Stimulated activated CD4-positive, alpha-beta T cell treated with anti-CD3 and anti-CD28 coated beads, TNF-alpha, amount 100 ng/mL, for 24 hours (primary cell): ENCODE data around the gene ALDH1A3.
"Not testable (repeated sequence)": the region's sequence is repeated elsewhere in the genome, so short reads cannot be mapped to it uniquely, and the experiment has no call there.

Source experiments
- DNase-seq, 3 experiments: peaks; one replicate each; pipeline ENCODE4 v3.0.0-alpha.2; 2020; ENCODE audit warnings: low read depth in 3 of 3

ALDH1A3 gene

GRCh38 chr15:100879464-100880138, at the start of gene ALDH1A3:
Gene ALDH1A3 (plus strand): TSS chr15:100879831. CDS start chr15:100879908, 77 bp downstream.
- DNase-seq = peak in 2 of 3 experiments; percentile 5 to 24

- DNase-seq = no peak
Observed at GRCh38 chr15:100831467-100831866, 48.2 kb upstream of the ALDH1A3 start.

GRCh38 chr15:100832149-100832942, 47.3 kb upstream of the ALDH1A3 start:
- DNase-seq = no peak

GRCh38 chr15:100833417-100834389, 45.9 kb upstream of the ALDH1A3 start:
- DNase-seq = no peak

- DNase-seq = no peak
Observed at GRCh38 chr15:100834731-100835130, 44.9 kb upstream of the ALDH1A3 start.

GRCh38 chr15:100835636-100836035, 44.0 kb upstream of the ALDH1A3 start:
- DNase-seq = no peak

GRCh38 chr15:100836501-100836900, 43.1 kb upstream of the ALDH1A3 start:
- no peak for DNase-seq

GRCh38 chr15:100841426-100841825, 38.2 kb upstream of the ALDH1A3 start:
- no peak for DNase-seq

- no peak for DNase-seq
Observed at GRCh38 chr15:100842756-100843730, 36.6 kb upstream of the ALDH1A3 start.

GRCh38 chr15:100844167-100844566, 35.5 kb upstream of the ALDH1A3 start:
- no peak for DNase-seq

- DNase-seq = no peak
Observed at GRCh38 chr15:100844778-100845177, 34.9 kb upstream of the ALDH1A3 start.

GRCh38 chr15:100847194-100847593, 32.4 kb upstream of the ALDH1A3 start:
- no peak for DNase-seq

GRCh38 chr15:100849021-100849854, 30.4 kb upstream of the ALDH1A3 start:
- peak in 2 of 3 experiments; percentile 26 to 52 for DNase-seq

GRCh38 chr15:100849855-100850218, 29.8 kb upstream of the ALDH1A3 start:
- no peak for DNase-seq

GRCh38 chr15:100851428-100852015, 28.1 kb upstream of the ALDH1A3 start:
- DNase-seq = not testable (repeated sequence)

- DNase-seq = no peak
Observed at GRCh38 chr15:100852630-100853029, 27.0 kb upstream of the ALDH1A3 start.

- no peak for DNase-seq
Observed at GRCh38 chr15:100853676-100854440, 25.8 kb upstream of the ALDH1A3 start.

- DNase-seq = no peak
Observed at GRCh38 chr15:100856867-100857266, 22.8 kb upstream of the ALDH1A3 start.

- no peak for DNase-seq
Observed at GRCh38 chr15:100858294-100858693, 21.3 kb upstream of the ALDH1A3 start.
